HG02678 (cell line): ENCODE data around the gene PCDHGA9.
"Not testable (repeated sequence)": the region's sequence is repeated elsewhere in the genome, so short reads cannot be mapped to it uniquely, and the experiment has no call there.

Experiments
- ATAC-seq: cut with Tn5 transposase; IDR thresholded peaks from one replicate; pipeline ENCODE4 v1.9.1; 2021; ENCODE audit warnings: mild to moderate bottlenecking, moderate library complexity; ENCODE audit not compliant: unreplicated experiment

PCDHGA9 gene

GRCh38 chr5:141413540-141414069 lies 11.0 kb downstream of the PCDHGA9 start:
- ATAC-seq: no peak

DNA sequence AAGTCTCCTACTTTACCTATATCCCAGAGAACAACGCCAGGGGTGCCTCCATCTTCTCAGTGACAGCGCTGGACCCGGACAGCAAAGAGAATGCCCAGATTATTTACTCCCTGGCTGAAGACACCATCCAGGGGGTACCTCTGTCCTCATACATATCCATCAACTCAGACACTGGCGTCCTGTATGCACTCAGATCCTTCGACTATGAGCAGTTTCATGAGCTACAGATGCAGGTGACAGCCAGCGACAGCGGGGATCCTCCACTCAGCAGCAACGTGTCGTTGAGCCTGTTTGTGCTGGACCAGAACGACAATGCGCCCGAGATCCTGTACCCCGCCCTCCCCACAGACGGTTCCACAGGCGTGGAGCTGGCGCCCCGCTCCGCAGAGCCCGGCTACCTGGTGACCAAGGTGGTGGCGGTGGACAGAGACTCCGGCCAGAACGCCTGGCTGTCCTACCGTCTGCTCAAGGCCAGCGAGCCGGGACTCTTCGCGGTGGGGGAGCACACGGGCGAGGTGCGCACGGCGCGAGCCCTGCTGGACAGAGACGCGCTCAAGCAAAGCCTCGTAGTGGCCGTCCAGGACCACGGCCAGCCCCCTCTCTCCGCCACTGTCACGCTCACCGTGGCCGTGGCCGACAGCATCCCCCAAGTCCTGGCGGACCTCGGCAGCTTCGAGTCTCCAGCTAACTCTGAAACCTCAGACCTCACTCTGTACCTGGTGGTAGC lies 12.1 kb downstream of the PCDHGA9 start:
- not testable (repeated sequence) for ATAC-seq

- not testable (repeated sequence) for ATAC-seq
Measured at GRCh38 chr5:141415275-141415618, 12.7 kb downstream of the PCDHGA9 start.

GRCh38 chr5:141417494-141418172 lies 15.1 kb downstream of the PCDHGA9 start, which contains the start of gene PCDHGB7:
PCDHGB7 (plus strand) TSS chr5:141417677; CDS start chr5:141417860, 183 bp downstream.
- ATAC-seq: peak; percentile 73

DNA sequence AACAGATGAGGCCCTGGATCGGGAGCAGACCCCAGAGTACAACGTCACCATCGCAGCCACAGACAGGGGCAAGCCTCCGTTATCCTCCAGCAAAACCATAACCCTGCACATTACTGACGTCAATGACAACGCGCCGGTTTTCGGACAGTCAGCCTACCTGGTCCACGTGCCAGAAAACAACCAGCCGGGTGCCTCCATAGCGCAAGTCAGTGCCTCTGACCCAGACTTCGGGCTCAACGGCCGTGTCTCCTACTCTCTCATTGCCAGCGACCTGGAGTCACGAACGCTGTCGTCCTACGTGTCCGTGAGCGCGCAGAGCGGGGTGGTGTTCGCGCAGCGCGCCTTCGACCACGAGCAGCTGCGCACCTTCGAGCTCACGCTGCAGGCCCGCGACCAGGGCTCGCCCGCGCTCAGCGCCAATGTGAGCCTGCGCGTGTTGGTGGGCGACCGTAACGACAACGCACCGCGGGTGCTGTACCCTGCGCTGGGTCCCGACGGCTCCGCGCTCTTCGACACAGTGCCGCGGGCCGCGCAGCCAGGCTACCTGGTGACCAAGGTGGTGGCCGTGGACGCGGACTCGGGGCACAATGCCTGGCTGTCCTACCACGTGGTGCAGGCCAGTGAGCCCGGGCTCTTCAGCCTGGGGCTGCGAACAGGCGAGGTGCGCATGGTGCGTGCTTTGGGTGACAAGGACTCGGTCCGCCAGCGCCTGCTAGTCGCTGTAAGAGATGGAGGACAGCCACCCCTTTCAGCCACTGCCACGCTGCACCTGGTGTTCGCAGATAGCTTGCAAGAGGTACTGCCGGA lies 16.7 kb downstream of the PCDHGA9 start:
- no peak for ATAC-seq

DNA sequence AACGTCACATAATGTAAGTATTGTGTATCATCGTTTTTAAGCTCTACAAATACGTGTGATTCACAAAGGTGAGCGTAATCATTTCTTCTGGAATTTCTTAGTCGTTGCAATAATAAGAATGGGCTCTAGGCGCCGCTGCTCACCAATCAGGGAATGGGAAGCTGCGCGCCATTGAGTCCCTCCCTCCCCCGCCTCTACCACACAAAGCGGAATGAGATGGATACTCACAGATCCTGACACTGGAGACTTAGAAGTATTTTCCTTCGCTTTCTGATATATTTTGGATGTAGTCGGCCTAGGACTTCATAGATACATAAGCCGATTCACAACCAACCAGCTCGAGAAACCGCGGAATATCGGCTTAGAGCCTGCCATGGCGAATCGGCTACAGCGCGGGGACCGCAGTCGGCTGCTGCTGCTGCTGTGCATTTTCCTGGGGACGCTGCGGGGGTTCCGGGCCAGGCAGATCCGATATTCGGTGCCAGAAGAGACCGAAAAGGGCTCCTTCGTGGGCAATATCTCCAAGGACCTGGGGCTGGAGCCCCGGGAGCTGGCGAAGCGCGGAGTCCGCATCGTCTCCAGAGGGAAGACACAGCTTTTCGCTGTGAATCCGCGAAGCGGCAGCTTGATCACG lies 18.4 kb downstream of the PCDHGA9 start, which contains the start of gene PCDHGA11:
Gene PCDHGA11, plus strand, starts transcription at position 197 of the 634 bp plus-strand sequence. Its CDS starts 177 bp downstream, at position 374.
- peak; percentile 36 for ATAC-seq

DNA sequence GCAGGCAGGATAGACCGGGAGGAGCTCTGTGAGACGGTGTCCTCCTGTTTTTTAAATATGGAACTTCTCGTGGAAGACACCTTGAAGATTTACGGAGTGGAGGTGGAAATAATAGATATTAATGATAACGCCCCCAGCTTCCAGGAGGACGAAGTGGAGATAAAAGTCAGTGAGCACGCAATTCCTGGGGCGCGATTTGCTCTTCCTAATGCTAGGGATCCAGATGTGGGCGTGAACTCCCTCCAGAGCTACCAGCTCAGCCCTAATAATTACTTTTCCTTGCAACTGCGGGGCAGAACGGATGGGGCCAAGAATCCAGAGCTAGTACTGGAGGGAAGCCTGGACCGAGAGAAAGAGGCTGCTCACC lies 18.9 kb downstream of the PCDHGA9 start:
- ATAC-seq: no peak

DNA sequence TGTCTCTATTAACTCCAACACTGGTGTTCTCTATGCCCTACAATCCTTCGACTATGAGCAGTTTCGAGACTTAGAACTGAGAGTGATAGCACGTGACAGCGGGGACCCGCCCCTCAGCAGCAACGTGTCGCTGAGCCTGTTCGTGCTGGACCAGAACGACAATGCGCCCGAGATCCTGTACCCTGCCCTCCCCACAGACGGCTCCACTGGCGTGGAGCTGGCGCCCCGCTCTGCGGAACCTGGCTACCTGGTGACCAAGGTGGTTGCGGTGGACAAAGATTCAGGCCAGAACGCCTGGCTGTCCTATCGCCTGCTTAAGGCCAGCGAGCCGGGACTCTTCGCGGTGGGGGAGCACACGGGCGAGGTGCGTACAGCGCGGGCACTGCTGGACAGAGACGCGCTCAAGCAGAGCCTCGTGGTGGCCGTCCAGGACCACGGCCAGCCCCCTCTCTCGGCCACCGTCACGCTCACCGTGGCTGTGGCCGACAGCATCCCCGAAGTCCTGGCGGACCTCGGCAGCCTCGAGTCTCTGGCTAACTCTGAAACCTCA lies 20.2 kb downstream of the PCDHGA9 start:
- no peak for ATAC-seq

- ATAC-seq: no peak
Measured at GRCh38 chr5:141427783-141428426, 25.3 kb downstream of the PCDHGA9 start.

DNA sequence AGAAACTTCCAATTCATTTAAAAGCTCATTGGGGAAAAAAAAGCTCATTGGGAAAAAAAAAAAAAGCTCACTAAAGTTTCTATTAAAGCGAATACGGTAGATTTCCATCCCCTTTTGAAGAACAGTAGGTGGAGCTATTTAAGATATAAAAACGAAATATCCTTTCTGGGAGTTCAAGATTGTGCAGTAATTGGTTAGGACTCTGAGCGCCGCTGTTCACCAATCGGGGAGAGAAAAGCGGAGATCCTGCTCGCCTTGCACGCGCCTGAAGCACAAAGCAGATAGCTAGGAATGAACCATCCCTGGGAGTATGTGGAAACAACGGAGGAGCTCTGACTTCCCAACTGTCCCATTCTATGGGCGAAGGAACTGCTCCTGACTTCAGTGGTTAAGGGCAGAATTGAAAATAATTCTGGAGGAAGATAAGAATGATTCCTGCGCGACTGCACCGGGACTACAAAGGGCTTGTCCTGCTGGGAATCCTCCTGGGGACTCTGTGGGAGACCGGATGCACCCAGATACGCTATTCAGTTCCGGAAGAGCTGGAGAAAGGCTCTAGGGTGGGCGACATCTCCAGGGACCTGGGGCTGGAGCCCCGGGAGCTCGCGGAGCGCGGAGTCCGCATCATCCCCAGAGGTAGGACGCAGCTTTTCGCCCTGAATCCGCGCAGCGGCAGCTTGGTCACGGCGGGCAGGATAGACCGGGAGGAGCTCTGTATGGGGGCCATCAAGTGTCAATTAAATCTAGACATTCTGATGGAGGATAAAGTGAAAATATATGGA lies 27.9 kb downstream of the PCDHGA9 start, which contains the start of gene PCDHGA12:
Gene PCDHGA12, plus strand, starts transcription at position 176 of the 782 bp plus-strand sequence. Its CDS starts 253 bp downstream, at position 429.
- no peak for ATAC-seq

DNA sequence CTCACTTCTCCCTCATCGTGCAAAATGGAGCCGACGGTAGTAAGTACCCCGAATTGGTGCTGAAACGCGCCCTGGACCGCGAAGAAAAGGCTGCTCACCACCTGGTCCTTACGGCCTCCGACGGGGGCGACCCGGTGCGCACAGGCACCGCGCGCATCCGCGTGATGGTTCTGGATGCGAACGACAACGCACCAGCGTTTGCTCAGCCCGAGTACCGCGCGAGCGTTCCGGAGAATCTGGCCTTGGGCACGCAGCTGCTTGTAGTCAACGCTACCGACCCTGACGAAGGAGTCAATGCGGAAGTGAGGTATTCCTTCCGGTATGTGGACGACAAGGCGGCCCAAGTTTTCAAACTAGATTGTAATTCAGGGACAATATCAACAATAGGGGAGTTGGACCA lies 28.7 kb downstream of the PCDHGA9 start:
- peak; percentile 41 for ATAC-seq

GRCh38 chr5:141432308-141432707 lies 29.7 kb downstream of the PCDHGA9 start:
- not testable (repeated sequence) for ATAC-seq

DNA sequence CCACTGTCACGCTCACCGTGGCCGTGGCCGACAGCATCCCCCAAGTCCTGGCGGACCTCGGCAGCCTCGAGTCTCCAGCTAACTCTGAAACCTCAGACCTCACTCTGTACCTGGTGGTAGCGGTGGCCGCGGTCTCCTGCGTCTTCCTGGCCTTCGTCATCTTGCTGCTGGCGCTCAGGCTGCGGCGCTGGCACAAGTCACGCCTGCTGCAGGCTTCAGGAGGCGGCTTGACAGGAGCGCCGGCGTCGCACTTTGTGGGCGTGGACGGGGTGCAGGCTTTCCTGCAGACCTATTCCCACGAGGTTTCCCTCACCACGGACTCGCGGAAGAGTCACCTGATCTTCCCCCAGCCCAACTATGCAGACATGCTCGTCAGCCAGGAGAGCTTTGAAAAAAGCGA lies 30.1 kb downstream of the PCDHGA9 start:
- not testable (repeated sequence) for ATAC-seq

DNA sequence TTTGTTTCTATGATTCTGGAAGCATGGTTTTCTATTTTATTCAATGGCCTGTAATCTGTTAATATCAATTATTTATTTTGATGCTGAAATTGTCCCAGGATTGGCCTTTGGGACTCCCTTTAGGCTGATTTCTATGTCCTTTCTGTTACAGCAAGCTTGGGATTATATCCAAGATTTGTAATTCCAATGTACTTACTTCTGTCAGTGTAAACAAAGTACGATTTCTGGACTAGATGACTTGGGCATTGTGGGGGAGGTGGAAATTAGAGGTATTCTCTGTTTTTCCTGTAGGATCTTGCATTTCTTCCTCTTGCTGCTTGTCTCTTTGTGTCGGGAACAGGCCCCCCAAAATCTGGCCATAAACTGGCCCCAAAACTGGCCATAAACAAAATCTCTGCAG lies 31.4 kb downstream of the PCDHGA9 start:
- no peak for ATAC-seq

DNA sequence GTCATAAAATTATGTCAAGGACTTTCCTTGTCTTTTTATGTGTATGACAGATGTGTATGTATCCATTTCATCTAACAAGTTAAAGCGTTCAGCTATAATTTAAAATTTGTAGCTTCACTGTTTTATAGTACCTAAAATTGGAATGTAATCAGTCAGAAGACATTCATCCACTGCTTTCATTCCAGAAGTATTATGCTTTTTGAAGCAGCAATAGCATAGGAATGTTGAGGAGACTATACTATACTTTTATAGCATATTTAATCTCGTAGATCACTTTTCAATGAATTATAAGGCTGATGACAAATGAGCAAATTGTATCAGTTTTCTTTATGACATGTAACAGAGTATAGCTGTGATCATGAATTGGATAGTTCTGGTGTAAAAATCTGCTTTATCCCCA lies 34.6 kb downstream of the PCDHGA9 start:
- no peak for ATAC-seq

DNA sequence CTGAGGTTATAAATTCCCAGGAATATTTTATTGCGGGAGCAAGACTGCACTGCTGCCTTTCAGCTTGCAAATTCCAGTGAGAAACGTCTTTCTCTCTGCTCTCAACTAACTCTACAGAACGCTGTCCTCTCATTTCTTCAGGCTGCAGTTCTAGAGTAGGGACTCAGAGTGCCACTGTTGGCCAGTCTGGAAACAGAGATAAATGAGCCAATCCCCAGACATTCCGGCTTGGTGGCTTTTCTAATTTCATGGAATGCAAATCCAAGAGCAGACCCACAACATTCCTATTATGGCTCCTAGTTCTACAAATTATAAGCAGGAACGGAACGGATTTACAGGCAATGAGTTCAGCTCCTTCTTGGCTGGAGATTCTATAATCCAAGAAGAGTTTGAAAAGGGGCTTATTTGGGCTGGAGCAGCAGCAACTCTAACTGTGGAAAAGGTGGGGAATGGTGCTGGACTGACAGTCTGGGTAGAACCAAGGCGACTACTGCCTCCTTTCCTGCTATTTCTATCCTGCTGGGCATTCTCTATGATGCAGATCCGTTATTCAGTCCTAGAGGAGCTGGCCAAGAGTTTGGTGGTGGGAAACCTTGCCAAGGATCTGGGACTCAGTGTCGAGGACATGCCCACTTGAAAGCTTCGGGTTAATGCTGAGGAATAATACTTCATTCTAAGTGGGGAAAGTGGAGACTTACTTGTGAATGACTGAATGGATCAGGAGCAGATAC lies 37.0 kb downstream of the PCDHGA9 start:
- no peak for ATAC-seq

DNA sequence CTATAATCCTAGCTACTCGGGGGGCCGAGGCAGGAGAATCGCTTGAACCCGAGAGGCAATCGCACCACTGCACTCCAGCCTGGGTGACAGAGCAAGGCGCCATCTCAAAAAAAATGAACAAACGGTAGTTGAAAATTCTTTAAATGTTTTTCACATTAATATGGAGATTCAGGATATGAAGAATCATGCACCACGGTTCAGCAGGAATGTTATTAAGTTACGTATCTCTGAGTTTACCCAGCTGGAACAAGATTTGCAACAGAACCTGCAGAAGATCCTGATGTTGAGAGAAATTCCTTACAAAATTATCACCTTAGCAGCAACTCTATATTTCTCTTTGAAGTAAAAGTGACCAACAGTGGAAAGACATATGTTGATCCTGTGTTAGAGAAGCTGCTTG lies 37.8 kb downstream of the PCDHGA9 start:
- ATAC-seq: no peak

DNA sequence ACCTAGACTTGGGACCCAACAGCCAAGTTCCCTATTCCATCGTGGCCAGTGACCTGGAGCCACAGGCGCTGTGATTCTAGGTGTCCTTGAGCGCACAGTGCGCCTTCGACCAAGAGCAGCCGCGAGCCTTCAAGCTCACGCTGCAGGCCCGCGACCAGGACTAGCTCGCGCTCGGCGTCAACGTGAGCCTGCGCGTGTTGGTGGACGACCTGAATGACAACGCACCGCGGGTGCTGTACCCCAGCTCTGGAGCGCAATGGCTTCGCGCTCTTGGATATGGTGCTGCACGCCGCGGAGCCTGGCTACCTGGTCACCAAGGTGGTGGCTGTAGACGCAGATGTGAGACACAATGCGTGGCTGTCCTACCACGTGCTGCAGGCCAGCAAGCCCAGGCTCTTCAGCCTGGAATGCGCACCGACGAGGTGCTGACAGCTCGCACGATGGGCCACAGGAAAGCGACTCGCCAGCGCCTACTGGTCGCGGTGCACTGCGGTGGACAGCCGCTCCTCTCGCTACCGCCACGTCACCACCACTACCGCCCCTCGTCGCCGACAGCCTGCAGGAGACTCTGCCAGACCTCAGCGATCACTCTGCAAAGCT lies 39.1 kb downstream of the PCDHGA9 start:
- no peak for ATAC-seq
